SK-N-SH treated with all-trans-retinoic acid at 6 μM for 48 hours (cell line): ENCODE data around the gene BAG1.

Experiments
- ATAC-seq: fragments of 200-7000 bp; cut with Tn5 transposase; 3 replicates; pipeline ENCODE4 v1.9.1; 2020; ENCODE audit warnings: mild to moderate bottlenecking, moderate library complexity
- ARNTL ChIP-seq: fragments of 450-650 bp; formaldehyde crosslinking; IDR thresholded peaks from 2 replicates; pipeline ENCODE4 v1.5.0; 2020; ENCODE audit warnings: low read depth, mild to moderate bottlenecking, moderate library complexity, borderline replicate concordance
- BACH2 ChIP-seq: fragments of 250-450 bp; sonication (Bioruptor Pico); IDR thresholded peaks from 2 replicates; pipeline ENCODE4 v1.9.0; 2021; ENCODE audit warnings: mild to moderate bottlenecking, borderline replicate concordance
- CSDC2 ChIP-seq: fragments of 250-450 bp; sonication (Bioruptor Pico); IDR thresholded peaks from 2 replicates; pipeline ENCODE4 v1.5.0; 2020; ENCODE audit warnings: mild to moderate bottlenecking, moderate library complexity
- CSRNP3 ChIP-seq: fragments of 250-450 bp; sonication (Bioruptor Pico); IDR thresholded peaks from 2 replicates; pipeline ENCODE4 v1.5.1; 2021; ENCODE audit warnings: mild to moderate bottlenecking, moderate library complexity
- ISL1 ChIP-seq: fragments of 250-450 bp; sonication (Bioruptor Pico); IDR thresholded peaks from 2 replicates; pipeline ENCODE4 v2.1.2; 2022; ENCODE audit warnings: mild to moderate bottlenecking, moderate library complexity
- OSR1 ChIP-seq: fragments of 250-450 bp; sonication (Bioruptor Pico); IDR thresholded peaks from 2 replicates; pipeline ENCODE4 v1.8.0; 2022; ENCODE audit warnings: moderate library complexity, mild to moderate bottlenecking, inconsistent platforms
- PPARA ChIP-seq: fragments of 250-450 bp; sonication (Bioruptor Pico); IDR thresholded peaks from 2 replicates; pipeline ENCODE4 v1.5.0; 2020; ENCODE audit warnings: mild to moderate bottlenecking, borderline replicate concordance
- RARB ChIP-seq: fragments of 250-450 bp; sonication (Bioruptor Pico); IDR thresholded peaks from 2 replicates; pipeline ENCODE4 v1.8.0; 2021; ENCODE audit warnings: mild to moderate bottlenecking, moderate library complexity
- SNAI2 ChIP-seq: fragments of 250-450 bp; sonication (Bioruptor Pico); IDR thresholded peaks from 2 replicates; pipeline ENCODE4 v1.5.0; 2020; ENCODE audit warnings: mild to moderate bottlenecking, moderate library complexity
- TCF4 ChIP-seq: fragments of 250-450 bp; sonication (Bioruptor Pico); IDR thresholded peaks from 2 replicates; pipeline ENCODE4 v1.8.0; 2021; ENCODE audit warnings: mild to moderate bottlenecking, moderate library complexity, borderline replicate concordance
- TOX ChIP-seq: fragments of 250-450 bp; sonication (Bioruptor Pico); IDR thresholded peaks from 2 replicates; pipeline ENCODE4 v1.8.0; 2021; ENCODE audit warnings: mild to moderate bottlenecking, moderate library complexity, borderline replicate concordance
- TSHZ2 ChIP-seq: fragments of 250-450 bp; sonication (Bioruptor Pico); IDR thresholded peaks from 2 replicates; pipeline ENCODE4 v1.5.0; 2020; ENCODE audit warnings: mild to moderate bottlenecking, moderate library complexity
- ZC3H10 ChIP-seq: fragments of 250-450 bp; sonication (Bioruptor Pico); IDR thresholded peaks from 2 replicates; pipeline ENCODE4 v1.5.1; 2021; ENCODE audit warnings: mild to moderate bottlenecking, moderate library complexity
- ZFP3 ChIP-seq: fragments of 250-450 bp; sonication (Bioruptor Pico); IDR thresholded peaks from 2 replicates; pipeline ENCODE4 v1.5.0; 2020; ENCODE audit warnings: mild to moderate bottlenecking, moderate library complexity
- ZFP30 ChIP-seq: fragments of 450-650 bp; formaldehyde crosslinking; IDR thresholded peaks from 2 replicates; pipeline ENCODE4 v1.5.0; 2022; ENCODE audit warnings: mild to moderate bottlenecking, moderate library complexity
- ZNF565 ChIP-seq: fragments of 450-650 bp; formaldehyde crosslinking; conservative IDR thresholded peaks from 2 replicates; pipeline ENCODE4 v1.5.0; 2020; ENCODE audit warnings: low read depth, mild to moderate bottlenecking, moderate library complexity
- ZNF70 ChIP-seq: fragments of 450-650 bp; formaldehyde crosslinking; IDR thresholded peaks from 2 replicates; pipeline ENCODE4 v1.5.0; 2020; ENCODE audit warnings: mild to moderate bottlenecking, moderate library complexity
- ZNF8 ChIP-seq: fragments of 450-650 bp; formaldehyde crosslinking; IDR thresholded peaks from 2 replicates; pipeline ENCODE4 v1.5.0; 2020; ENCODE audit warnings: mild to moderate bottlenecking, moderate library complexity
- TF ChIP-seq, protein P1 (sequence below): fragments of 250-450 bp; sonication (Bioruptor Pico); IDR thresholded peaks from 2 replicates; pipeline ENCODE4 v1.8.0; 2021; ENCODE audit warnings: low read depth, mild to moderate bottlenecking, moderate library complexity, borderline replicate concordance
- TF ChIP-seq, protein P2 (sequence below): fragments of 250-450 bp; sonication (Bioruptor Pico); IDR thresholded peaks from 2 replicates; pipeline ENCODE4 v1.5.1; 2020; ENCODE audit warnings: low read depth, mild to moderate bottlenecking, moderate library complexity
- TF ChIP-seq, protein P3 (sequence below): fragments of 250-450 bp; sonication (Bioruptor Pico); IDR thresholded peaks from 2 replicates; pipeline ENCODE4 v1.8.0; 2020; ENCODE audit warnings: mild to moderate bottlenecking, moderate library complexity, borderline replicate concordance

BAG1 gene

DNA sequence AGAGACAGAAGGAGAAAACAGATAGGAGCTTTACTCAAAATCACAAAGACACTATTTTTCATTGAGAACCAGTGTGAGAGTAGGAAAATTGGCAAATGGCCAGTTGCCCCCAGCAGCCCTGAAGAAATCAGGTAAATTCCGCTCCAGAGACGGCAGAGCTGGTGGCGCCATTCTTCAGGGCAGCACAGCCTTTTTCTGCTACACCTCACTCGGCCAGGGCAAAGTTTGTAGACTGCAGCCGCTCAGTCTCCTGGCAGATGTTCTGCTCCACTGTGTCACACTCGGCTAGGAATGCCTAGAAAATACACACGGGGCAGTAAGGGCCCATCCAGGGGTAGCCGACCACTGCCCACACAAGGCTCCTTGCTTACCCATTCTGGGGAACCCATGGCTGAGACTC, 9.5 kb downstream of the BAG1 start:
- TF ChIP-seq TCF4 (CRISPR knock-in tag) (no peak), TSHZ2 (no peak), ISL1 (no peak), OSR1 (CRISPR knock-in tag) (no peak), ARNTL (CRISPR knock-in tag) (no peak), PPARA (CRISPR knock-in tag) (no peak)
- TF ChIP-seq, protein P1, sequence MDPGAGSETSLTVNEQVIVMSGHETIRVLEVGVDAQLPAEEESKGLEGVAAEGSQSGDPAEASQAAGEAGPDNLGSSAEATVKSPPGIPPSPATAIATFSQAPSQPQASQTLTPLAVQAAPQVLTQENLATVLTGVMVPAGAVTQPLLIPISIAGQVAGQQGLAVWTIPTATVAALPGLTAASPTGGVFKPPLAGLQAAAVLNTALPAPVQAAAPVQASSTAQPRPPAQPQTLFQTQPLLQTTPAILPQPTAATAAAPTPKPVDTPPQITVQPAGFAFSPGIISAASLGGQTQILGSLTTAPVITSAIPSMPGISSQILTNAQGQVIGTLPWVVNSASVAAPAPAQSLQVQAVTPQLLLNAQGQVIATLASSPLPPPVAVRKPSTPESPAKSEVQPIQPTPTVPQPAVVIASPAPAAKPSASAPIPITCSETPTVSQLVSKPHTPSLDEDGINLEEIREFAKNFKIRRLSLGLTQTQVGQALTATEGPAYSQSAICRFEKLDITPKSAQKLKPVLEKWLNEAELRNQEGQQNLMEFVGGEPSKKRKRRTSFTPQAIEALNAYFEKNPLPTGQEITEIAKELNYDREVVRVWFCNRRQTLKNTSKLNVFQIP, result no peak
- TF ChIP-seq, protein P2, sequence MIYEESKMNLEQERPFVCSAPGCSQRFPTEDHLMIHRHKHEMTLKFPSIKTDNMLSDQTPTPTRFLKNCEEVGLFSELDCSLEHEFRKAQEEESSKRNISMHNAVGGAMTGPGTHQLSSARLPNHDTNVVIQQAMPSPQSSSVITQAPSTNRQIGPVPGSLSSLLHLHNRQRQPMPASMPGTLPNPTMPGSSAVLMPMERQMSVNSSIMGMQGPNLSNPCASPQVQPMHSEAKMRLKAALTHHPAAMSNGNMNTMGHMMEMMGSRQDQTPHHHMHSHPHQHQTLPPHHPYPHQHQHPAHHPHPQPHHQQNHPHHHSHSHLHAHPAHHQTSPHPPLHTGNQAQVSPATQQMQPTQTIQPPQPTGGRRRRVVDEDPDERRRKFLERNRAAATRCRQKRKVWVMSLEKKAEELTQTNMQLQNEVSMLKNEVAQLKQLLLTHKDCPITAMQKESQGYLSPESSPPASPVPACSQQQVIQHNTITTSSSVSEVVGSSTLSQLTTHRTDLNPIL, result no peak
- no peak for ATAC-seq

GRCh38 chr9:33254211-33254610, 10.3 kb downstream of the BAG1 start:
- TF ChIP-seq TOX (CRISPR knock-in tag) (no peak), RARB (CRISPR knock-in tag) (no peak), CSDC2 (CRISPR knock-in tag) (no peak), ZNF70 (CRISPR knock-in tag) (no peak), ZC3H10 (no peak), ZFP3 (no peak), CSRNP3 (CRISPR knock-in tag) (no peak)
- no peak for ATAC-seq

DNA sequence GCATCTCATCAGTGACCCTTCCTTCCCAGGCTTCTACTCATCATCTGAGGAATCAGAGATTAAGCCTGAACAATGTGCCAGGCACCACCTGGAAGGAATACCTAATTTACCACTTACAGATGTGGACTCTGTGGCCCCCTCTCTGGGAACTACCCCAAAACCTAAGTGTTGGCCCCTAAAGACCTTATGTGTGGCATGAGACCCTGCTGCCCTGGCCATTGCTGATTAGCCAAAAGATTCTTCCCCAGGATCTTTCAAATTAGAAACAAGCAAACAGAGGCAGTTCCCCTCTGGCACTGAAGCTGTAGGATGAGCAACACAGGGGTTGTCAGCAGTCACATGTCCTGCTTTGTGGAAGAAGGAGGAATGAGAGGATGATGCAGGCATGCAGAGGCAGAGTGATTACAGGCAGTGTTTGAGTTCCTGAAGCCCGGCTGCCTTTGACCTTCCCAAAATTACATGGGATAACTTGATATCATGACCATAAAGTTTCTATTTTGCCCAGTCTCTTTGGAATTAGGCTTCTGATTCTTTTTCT, 14.0 kb downstream of the BAG1 start:
- TF ChIP-seq ZNF70 (CRISPR knock-in tag), result no peak
- TF ChIP-seq, protein P2, result no peak
- TF ChIP-seq TSHZ2, result no peak
- TF ChIP-seq ISL1, result no peak
- no peak for TF ChIP-seq ARNTL (CRISPR knock-in tag)
- no peak for TF ChIP-seq ZNF8 (CRISPR knock-in tag)
- no peak for TF ChIP-seq ZNF565 (CRISPR knock-in tag)
- TF ChIP-seq ZFP30 (CRISPR knock-in tag), result no peak
- no peak for TF ChIP-seq TOX (CRISPR knock-in tag)
- TF ChIP-seq ZC3H10, result no peak
- TF ChIP-seq RARB (CRISPR knock-in tag), result no peak
- no peak for TF ChIP-seq BACH2 (CRISPR knock-in tag)
- no peak for TF ChIP-seq SNAI2 (CRISPR knock-in tag)
- TF ChIP-seq, protein P1, result no peak
- no peak for TF ChIP-seq ZFP3
- TF ChIP-seq CSDC2 (CRISPR knock-in tag), result no peak
- TF ChIP-seq, protein P3, sequence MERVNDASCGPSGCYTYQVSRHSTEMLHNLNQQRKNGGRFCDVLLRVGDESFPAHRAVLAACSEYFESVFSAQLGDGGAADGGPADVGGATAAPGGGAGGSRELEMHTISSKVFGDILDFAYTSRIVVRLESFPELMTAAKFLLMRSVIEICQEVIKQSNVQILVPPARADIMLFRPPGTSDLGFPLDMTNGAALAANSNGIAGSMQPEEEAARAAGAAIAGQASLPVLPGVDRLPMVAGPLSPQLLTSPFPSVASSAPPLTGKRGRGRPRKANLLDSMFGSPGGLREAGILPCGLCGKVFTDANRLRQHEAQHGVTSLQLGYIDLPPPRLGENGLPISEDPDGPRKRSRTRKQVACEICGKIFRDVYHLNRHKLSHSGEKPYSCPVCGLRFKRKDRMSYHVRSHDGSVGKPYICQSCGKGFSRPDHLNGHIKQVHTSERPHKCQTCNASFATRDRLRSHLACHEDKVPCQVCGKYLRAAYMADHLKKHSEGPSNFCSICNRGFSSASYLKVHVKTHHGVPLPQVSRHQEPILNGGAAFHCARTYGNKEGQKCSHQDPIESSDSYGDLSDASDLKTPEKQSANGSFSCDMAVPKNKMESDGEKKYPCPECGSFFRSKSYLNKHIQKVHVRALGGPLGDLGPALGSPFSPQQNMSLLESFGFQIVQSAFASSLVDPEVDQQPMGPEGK, result no peak
- TF ChIP-seq, all 23 proteins: peak for 0
- ATAC-seq, result no peak; the same call in 1 of the 3 replicates
